WTC11 (cell line): ENCODE measurements around the gene MCOLN3.

Experiments
- ATF1 ChIP-seq: sonication (generic); formaldehyde crosslinking; IDR thresholded peaks from 2 replicates; pipeline ENCODE4 v1.8.1; 2023; ENCODE audit warnings: mild to moderate bottlenecking, moderate library complexity, missing genetic modification reagents
- CREM ChIP-seq: sonication (generic); formaldehyde crosslinking; IDR thresholded peaks from 2 replicates; pipeline ENCODE4 v1.8.1; 2022; ENCODE audit warnings: mild to moderate bottlenecking, missing genetic modification reagents, moderate library complexity
- GABPB1 ChIP-seq: sonication (generic); formaldehyde crosslinking; IDR thresholded peaks from 2 replicates; pipeline ENCODE4 v1.8.1; 2023; ENCODE audit warnings: mild to moderate bottlenecking, missing genetic modification reagents
- NR3C1 ChIP-seq: sonication (generic); formaldehyde crosslinking; conservative IDR thresholded peaks from 2 replicates; pipeline ENCODE4 v1.8.1; 2023; ENCODE audit warnings: low read depth, mild to moderate bottlenecking, missing genetic modification reagents
- SP1 ChIP-seq: sonication (generic); formaldehyde crosslinking; conservative IDR thresholded peaks from 2 replicates; pipeline ENCODE4 v1.8.1; 2022; ENCODE audit warnings: missing genetic modification reagents
- ZNF263 ChIP-seq: sonication (generic); formaldehyde crosslinking; IDR thresholded peaks from 2 replicates; pipeline ENCODE4 v1.8.1; 2022; ENCODE audit warnings: low read depth, mild to moderate bottlenecking, moderate library complexity, missing genetic modification reagents
- TF ChIP-seq, protein P1 (sequence below): fragments of 200-600 bp; IDR thresholded peaks from 2 replicates; pipeline ENCODE4 v1.8.0; 2022; ENCODE audit warnings: antibody characterized with exemption
- TF ChIP-seq, protein P2 (sequence below): sonication (generic); formaldehyde crosslinking; IDR thresholded peaks from 2 replicates; pipeline ENCODE4 v1.8.1; 2023; ENCODE audit warnings: mild to moderate bottlenecking, missing genetic modification reagents

DNA sequence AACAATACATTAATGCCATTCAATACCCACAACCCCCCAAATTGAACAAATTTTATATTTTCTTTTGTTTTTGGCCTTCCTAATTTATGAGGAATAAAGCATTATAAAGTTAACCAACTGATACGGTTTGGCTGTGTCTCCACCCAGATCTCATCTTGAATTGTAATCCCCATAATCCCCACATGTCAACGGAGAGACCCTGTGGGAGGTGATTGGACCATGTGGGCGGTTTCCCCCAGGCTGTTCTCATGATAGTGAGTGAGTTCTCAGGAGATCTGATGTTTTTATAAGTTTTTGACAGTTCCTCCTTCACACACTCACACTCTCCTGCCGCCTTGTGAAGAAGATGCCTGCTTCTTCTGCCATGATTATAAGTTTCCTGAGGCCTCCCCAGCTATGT is 6.4 kb upstream of the MCOLN3 start:
- TF ChIP-seq, protein P1, sequence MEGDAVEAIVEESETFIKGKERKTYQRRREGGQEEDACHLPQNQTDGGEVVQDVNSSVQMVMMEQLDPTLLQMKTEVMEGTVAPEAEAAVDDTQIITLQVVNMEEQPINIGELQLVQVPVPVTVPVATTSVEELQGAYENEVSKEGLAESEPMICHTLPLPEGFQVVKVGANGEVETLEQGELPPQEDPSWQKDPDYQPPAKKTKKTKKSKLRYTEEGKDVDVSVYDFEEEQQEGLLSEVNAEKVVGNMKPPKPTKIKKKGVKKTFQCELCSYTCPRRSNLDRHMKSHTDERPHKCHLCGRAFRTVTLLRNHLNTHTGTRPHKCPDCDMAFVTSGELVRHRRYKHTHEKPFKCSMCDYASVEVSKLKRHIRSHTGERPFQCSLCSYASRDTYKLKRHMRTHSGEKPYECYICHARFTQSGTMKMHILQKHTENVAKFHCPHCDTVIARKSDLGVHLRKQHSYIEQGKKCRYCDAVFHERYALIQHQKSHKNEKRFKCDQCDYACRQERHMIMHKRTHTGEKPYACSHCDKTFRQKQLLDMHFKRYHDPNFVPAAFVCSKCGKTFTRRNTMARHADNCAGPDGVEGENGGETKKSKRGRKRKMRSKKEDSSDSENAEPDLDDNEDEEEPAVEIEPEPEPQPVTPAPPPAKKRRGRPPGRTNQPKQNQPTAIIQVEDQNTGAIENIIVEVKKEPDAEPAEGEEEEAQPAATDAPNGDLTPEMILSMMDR = no peak
- TF ChIP-seq GABPB1 (no peak), SP1 (no peak), NR3C1 (CRISPR knock-in tag) (no peak), ZNF263 (CRISPR knock-in tag) (no peak), CREM (CRISPR knock-in tag) (no peak), ATF1 (CRISPR knock-in tag) (no peak)
- TF ChIP-seq, protein P2, sequence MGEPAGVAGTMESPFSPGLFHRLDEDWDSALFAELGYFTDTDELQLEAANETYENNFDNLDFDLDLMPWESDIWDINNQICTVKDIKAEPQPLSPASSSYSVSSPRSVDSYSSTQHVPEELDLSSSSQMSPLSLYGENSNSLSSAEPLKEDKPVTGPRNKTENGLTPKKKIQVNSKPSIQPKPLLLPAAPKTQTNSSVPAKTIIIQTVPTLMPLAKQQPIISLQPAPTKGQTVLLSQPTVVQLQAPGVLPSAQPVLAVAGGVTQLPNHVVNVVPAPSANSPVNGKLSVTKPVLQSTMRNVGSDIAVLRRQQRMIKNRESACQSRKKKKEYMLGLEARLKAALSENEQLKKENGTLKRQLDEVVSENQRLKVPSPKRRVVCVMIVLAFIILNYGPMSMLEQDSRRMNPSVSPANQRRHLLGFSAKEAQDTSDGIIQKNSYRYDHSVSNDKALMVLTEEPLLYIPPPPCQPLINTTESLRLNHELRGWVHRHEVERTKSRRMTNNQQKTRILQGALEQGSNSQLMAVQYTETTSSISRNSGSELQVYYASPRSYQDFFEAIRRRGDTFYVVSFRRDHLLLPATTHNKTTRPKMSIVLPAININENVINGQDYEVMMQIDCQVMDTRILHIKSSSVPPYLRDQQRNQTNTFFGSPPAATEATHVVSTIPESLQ (CRISPR knock-in tag) = no peak
